ENCODE measurements around the gene SLC2A4RG.

The SLC2A4RG gene

DNA sequence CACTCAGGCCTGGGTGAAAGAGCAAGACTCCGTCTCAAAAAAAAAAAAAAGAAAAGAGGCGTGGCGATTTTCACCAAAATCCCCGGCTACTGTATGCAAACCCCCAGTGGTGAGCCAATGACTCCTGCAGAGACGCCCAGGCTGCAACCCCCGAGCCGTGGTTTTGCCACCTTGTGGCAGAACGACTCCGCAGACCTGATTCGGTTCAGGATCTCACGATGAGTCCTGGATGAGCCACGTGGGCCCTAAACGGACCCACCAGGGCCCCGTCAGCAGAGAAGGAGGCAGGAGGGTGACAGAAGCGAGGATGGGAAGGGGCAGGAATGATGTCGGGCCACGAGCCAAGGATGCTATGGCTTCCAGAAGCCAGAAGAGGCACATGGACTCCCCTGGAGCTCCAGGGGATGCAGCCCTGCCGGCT is 42.5 kb downstream of the SLC2A4RG start:
- DNase-seq = peak; percentile 85

DNA sequence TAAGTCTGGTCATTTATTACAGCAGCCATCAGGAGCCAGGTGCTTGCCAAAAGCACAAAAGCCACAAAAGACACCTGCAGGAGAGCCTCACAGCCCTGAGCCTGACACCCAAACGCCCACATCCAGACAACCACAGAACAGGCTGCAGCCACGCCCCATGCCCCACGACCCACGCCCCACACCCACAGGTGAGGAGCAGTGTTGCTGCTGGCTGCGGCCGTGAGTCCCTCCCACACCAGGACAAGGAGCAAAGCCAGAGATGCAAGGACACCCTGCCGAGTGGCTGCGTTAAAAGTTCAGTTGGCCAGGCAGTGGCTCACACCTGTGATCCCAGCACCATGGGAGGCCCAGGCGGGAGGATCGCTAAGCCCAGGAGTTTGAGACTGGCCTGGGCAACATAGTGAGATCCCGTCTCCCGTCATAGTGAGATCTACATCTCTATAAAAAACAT is 43.0 kb downstream of the SLC2A4RG start:
- DNase-seq = peak; percentile 4

DNA sequence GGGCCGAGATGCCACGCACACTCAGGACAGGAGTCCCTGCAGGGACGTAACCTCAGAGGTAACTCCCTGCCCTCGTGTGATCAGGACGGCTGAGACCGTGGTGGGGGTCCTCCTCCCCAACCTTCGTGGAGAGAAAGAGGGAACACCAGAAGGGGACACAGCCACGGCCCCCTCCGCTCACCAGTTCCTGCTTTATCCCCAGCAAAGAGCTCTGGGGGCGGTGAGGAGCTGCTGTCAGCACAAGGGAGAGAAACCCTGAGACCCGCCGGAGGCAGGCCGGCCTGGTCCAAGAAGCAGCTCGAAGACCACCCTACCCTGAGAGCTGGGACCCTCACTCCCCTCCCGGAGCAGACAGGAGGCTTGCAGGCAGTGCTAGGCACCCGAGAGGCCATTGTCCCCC is 44.4 kb downstream of the SLC2A4RG start:
- DNase-seq = no peak

DNA sequence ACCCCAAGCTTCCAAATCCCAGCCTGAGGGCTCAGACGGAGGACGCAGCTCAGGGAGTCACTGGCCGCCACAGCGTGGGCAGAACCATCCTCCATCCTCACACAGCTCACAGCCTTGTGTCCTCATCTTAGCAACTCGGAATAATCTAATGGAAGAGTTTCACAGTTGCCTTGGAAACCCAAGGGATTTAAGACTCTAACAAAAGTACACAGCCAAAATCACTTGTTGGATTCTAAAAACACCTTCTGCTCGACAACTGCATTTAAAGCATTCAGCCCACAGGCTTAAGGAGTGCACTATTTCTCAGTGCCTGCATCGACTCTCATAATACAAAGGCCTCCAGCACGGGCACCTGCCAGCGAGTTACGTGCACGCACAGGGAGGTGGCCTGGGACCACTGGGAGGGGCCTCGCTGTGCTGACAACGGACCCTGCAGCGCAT is 46.1 kb downstream of the SLC2A4RG start:
- DNase-seq = no peak

DNA sequence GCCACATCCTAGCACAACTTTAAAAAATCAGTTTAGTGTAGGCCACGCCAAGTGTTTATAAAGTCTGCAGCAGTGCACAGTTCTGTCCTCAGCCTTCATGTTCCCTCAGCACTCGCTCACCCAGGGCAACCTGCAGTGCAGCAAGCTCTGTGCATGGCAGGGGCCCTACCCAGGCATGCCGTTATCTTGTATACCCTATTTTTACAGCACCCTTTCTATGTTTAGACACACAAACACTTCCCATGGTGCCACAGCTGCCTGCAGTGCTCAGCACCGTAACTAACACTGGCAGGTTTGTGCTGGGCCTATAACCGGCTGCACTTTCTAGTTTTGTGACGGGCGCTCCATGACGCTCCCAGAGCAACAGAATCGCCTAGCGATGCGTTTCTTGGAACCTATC is 47.7 kb downstream of the SLC2A4RG start:
- no peak for DNase-seq

DNA sequence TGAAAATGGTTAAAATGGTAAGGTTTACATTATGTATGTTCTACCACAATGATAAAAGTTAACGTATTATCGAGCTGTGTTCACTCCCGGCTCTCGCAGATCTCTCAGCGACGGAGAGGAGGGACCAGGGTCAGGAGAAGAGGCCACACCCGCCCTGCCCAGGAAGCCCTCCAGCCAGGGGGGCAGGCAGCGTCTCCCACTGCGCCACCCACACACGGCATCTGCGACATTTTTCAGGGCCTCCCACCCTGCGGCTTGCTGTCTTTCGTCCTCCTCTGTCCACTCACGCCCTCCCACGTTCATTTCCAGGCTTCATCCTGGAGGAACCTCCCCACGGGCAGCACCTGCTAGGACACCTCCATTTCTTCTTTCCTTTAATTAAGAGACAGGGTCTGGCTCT is 48.2 kb downstream of the SLC2A4RG start:
- DNase-seq = no peak

DNA sequence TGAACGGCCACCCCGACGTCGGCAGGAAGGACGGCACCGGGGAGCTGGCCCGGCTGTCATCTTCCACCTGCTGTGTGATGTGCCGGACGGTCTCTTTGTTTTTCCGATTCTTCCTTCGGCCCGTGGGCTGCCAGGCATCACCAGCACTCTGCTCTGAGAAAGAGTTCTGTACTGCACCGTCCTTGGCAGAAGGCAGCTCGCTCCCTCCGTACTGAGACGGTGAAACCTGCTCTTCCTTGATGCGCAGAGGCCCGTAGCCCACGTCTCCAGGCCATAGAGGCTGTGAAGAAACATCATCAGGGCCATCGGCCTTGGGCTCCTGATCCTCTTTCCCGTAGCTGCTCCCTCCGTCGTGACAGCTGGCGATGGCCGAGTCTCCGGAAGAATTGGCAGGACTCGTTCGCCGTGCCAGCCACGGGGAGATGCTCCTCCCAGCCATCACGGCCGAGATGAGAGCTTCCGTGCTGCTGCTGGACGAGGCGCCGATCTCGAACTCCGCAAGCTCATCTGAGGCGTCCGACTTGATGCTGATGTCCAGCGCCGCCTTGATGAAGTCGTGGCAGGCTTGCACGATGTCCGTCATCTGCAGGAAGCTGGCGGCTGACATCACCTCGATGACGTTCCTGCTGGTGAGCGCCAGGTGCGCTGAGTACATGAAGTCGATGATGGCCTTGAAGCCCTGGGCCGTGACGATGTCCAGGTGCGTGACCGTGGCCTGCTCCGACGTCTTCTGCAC is 50.4 kb downstream of the SLC2A4RG start:
- DNase-seq = no peak

DNA sequence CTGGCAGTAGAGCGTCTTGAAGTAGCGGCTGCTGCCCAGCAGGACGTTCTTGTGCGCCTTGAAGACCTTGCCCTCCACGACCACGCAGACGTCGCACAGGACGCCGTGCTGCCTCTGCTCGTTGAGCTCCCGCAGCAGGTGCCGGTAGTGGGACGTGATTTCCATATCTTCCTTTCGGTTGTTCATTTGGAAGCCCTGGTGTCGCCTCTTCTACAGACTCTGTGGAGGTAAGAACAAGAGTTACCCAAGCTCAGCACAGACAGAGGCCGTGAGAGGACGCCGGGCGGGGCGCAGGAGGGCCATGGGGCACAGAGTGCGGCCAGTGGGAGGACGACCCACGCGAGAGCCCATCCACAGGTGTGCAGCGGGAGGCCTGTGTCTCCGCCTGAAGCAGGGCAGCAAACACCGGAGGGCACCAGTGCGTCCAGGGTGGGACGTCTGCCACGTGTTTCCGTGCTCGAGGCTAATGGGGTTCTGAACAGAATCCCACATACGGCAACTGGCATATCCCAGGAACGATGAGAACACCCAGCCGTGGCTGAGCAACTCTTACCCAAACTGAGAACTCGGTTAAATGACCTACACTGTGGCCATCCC is 51.1 kb downstream of the SLC2A4RG start:
- no peak for DNase-seq

DNA sequence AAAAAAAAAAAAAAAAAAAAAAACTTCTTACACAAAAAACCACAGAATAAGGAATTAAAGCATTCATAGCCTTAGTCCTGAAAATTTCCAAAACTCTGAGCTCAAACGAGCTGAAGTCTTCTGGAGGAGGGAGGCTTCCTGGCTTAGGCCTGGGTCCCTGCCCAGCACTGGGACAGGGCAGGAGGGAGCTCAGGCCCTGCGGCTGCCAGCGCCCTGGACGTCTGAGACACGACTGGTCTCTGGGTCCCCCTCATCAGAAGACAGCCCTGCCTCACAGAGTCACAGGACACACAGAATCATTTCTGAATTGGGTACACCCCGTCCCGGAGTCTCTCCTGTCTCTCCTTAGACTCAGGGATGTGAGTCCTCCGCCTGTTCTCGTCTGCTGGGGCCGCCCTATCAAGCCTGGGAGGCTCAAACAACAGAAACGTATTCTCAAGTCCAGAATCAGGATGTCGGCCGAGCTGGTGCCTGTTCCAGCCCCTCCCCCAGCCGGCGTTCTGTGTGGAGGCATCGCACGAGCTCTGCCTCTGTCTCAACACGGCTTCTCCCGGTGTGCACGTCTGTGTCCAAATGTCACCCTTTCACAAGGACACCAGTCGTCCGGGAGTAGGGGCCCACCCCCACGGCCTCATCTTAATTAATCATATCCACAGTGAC is 52.1 kb downstream of the SLC2A4RG start:
- DNase-seq = no peak

DNA sequence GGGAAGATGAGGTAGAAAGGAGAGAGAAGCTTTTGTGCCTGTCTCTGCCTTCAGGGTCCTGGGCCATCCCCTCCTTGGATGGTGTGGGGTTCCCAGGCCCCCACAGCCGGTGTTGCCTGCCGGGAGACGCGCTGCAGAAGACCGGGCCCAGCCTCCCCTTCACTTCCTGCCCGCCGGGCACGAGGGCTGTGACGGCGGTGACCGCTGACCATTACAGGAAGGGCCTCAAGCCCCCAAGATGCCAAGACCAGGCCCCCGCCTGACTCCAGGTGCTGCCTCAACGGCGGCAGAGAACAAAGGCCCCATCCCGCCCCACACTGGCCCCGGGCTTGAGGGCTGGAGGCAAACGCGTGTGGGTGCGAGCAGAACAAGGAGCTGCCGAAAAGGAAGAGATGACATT is 53.3 kb downstream of the SLC2A4RG start:
- no peak for DNase-seq

Measured in activated CD4-positive, alpha-beta T cell treated with anti-CD3 and anti-CD28 coated beads, Interleukin-10, Interleukin-2, amounts not matched to agents 100 ng/mL and 50 ng/mL, durations not matched to agents 16 hours and 8 hours (primary cell).